HAP-1 (cell line): ENCODE results near the gene DAGLB.

Experiments
- DNase-seq, 2 experiments: peaks; one replicate each; pipeline ENCODE4 v3.0.0-alpha.2; 2016 to 2020; ENCODE audit warnings: low spot score in 2 of 2
- H3K27me3 ChIP-seq: fragments of 250-450 bp; sonication (Bioruptor Pico); 2 replicates; pipeline ENCODE4 v1.5.1; 2020; ENCODE audit warnings: low read depth, mild to moderate bottlenecking, moderate library complexity
- H3K36me3 ChIP-seq: fragments of 250-450 bp; sonication (Bioruptor Pico); replicated peaks from 2 replicates; pipeline ENCODE4 v1.5.1; 2020; ENCODE audit warnings: mild to moderate bottlenecking
- H3K4me1 ChIP-seq: fragments of 250-450 bp; sonication (Bioruptor Pico); 2 replicates; pipeline ENCODE4 v1.5.1; 2020; ENCODE audit warnings: mild to moderate bottlenecking
- H3K4me3 ChIP-seq: fragments of 250-450 bp; sonication (Bioruptor Pico); 2 replicates; pipeline ENCODE4 v1.5.1; 2020; ENCODE audit warnings: mild to moderate bottlenecking, moderate library complexity
- H3K9me3 ChIP-seq: fragments of 250-450 bp; sonication (Bioruptor Pico); 2 replicates; pipeline ENCODE4 v1.5.1; 2020; ENCODE audit warnings: mild to moderate bottlenecking, moderate library complexity
- in situ Hi-C: fragments of 300-500 bp; cut with MboI; formaldehyde crosslinking; loops from 3 replicates; pipeline ENCODE4 v1.14.3; 2020; ENCODE audit warnings: low sequenced_read_pairs, inconsistent platforms, mixed read lengths

Gene DAGLB

DNA sequence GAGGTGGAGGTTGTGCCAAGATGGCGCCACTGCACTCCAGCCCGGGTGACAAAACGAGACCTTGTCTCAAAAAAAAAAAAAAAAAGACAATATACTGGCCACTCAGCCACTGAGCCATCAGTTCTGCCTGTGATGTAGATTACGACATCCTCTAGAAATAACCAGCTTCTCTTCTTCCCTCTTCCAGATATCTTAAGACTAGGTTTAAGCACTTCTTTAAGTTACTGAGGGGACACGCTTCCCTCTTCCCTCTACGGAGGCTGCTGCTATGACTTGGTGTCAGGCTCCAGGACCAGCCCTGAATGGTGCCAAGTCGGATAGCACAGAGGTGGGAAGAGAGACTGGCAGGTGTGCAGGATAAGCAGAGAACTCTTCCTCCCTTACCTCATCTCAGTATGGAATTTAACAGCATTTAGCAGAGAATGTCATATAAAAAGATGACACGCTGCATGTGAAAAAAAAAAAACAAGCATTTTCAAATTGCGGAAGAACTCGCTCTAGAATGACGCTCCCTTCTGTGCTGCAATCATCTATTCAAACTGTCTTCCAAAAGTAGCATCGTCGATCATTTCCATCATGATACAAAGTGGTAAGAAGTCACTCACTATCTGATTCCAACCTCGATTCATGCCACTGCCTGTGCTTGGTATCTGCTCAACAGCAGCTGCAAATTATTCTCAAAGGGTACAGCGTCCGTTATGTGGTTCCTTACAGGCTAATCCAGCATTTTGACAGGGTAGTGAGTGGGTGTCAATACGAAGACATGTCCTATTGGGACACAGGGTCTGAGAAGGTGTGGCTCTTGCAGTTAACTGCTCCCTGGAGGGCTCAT lies 13.8 kb downstream of the DAGLB start:
- Histone ChIP-seq H3K4me3 (no peak overlapping the region), H3K4me1 (peaks cover 3% of the 10 kb centered on the region; the same call in 1 of the 2 replicates), H3K9me3 (no peaks in the 10 kb centered on the region), H3K27me3 (no peaks in the 10 kb centered on the region), H3K36me3 (peaks cover 60% of the 10 kb centered on the region)
- in situ Hi-C loops: no loop called here
- no peak for DNase-seq

GRCh38 chr7:6432781-6433180 lies 15.0 kb downstream of the DAGLB start:
- no peak for DNase-seq
- in situ Hi-C loops: no loop called here
- no peaks in the 10 kb centered on the region for H3K27me3 ChIP-seq
- H3K36me3 ChIP-seq: peaks cover 60% of the 10 kb centered on the region
- H3K9me3 ChIP-seq: no peaks in the 10 kb centered on the region
- peaks cover 3% of the 10 kb centered on the region; the same call in 1 of the 2 replicates for H3K4me1 ChIP-seq
- no peak overlapping the region for H3K4me3 ChIP-seq

DNA sequence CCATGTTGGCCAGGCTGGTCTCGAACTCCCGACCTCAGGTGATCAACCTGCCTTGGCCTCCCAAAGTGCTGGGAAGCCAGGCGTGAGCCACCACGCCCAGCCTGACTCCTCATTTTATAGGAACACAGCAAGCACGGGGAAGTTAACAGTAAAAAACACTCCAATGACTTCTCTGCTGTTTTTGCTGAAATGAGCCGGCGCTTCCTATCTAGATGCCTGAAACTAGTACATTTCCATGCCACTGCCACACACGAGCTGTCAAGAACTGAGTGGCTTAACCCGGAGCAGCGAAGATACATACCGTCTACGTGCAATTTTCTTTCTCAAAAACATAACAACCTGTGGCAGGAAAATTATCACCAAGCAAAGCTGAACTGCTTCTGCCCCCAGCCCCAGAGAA lies 16.8 kb downstream of the DAGLB start:
- H3K9me3 ChIP-seq: no peaks in the 10 kb centered on the region
- H3K4me3 ChIP-seq: no peak overlapping the region
- H3K4me1 ChIP-seq: no peaks in the 10 kb centered on the region
- H3K36me3 ChIP-seq: peaks cover 74% of the 10 kb centered on the region
- no peaks in the 10 kb centered on the region for H3K27me3 ChIP-seq
- no peak for DNase-seq
- in situ Hi-C loops: no loop called here

DNA sequence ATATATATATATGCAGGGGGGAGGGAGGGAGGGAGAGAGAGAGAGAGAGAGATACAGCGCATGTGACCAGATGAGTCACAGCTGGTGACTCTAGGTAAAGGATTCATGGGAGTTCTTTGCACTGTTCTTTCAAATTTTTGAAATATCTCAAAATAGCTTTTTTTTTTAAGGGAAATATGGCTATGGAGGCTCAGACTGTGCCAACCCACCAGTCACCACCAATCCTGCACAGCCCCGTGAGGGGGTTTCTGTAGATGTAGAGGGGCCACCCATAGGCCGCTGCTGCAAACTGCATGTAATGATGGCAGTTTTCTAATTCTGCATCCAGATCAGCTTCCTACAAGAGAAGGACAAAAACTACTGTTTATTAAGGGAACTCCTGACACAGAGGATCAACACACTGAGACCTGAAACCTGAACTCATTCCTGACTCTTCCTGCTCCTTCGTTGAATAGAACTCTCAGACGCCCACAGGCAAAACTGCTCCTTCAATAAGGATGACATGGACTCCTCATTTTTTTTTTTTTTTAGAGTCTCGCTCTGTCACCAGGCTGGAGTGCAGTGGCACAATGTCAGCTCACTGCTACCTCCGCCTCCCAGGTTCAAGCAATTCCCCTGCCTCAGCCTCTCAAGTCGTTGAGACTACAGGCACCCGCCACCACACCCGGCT lies 17.3 kb downstream of the DAGLB start:
- no peaks in the 10 kb centered on the region for H3K9me3 ChIP-seq
- H3K4me1 ChIP-seq: no peaks in the 10 kb centered on the region
- in situ Hi-C loops: no loop called here
- peaks cover 75% of the 10 kb centered on the region for H3K36me3 ChIP-seq
- no peak overlapping the region for H3K4me3 ChIP-seq
- DNase-seq: peak in 1 of 2 experiments; percentile 35
- no peaks in the 10 kb centered on the region for H3K27me3 ChIP-seq

DNA sequence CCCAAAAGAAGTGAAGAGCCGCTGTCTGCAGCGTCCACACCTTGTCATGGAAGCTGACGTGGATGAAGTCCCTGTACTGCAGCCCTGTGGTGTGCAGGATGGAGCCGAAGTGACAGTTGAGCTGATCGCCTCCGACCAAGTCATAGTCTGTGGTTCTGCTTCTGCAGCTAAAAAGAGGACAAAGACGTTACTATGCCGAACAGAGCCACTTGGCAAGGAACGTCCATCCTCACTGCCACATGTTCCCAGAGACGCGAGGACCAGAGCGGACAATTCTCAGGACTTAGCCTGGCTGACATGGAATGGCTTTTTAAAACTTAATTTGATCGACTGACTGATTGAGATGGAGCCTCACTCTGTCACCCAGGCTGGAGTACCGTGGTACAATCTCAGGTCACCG lies 21.8 kb downstream of the DAGLB start:
- no peaks in the 10 kb centered on the region for H3K4me1 ChIP-seq
- no peaks in the 10 kb centered on the region for H3K27me3 ChIP-seq
- H3K4me3 ChIP-seq: no peak overlapping the region
- in situ Hi-C loops: no loop called here
- H3K36me3 ChIP-seq: peaks cover 73% of the 10 kb centered on the region
- 0 out of 2 replicates have a peak, but pooled peaks cover 6% of the 10 kb centered on the region for H3K9me3 ChIP-seq
- no peak for DNase-seq

GRCh38 chr7:6423942-6424701 lies 23.6 kb downstream of the DAGLB start:
- 0 out of 2 replicates have a peak, but pooled peaks cover 6% of the 10 kb centered on the region for H3K9me3 ChIP-seq
- in situ Hi-C loops: no loop called here
- no peaks in the 10 kb centered on the region for H3K4me1 ChIP-seq
- no peak for DNase-seq
- peaks cover 70% of the 10 kb centered on the region for H3K36me3 ChIP-seq
- no peak overlapping the region for H3K4me3 ChIP-seq
- no peaks in the 10 kb centered on the region for H3K27me3 ChIP-seq

- Histone ChIP-seq H3K9me3 (0 out of 2 replicates have a peak, but pooled peaks cover 6% of the 10 kb centered on the region), H3K4me1 (no peaks in the 10 kb centered on the region), H3K36me3 (peaks cover 67% of the 10 kb centered on the region), H3K27me3 (no peaks in the 10 kb centered on the region), H3K4me3 (no peak overlapping the region)
- no peak for DNase-seq
- in situ Hi-C loops: no loop called here
These were observed 24.7 kb downstream of the DAGLB start for GRCh38 chr7:6422926-6423632.

DNA sequence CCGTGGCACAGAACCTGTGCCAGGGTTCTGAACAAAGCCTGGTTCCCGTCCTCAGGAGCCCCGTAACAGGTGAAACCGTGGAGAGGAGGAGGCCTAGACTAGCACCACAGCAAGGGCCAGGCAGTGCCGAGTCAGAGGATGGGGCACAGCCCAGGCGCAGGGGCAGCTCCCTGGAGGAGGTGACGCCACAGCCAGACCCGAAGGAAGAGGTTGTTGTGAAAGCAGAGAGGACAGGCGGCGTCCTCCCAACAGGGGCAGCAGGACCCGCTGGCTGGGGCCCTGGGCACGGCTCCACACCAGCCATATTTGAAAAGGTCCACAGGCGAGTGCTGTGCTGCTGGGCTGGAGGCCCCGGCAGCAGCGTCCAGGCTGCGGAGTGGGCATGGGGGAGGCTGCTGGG lies 25.7 kb downstream of the DAGLB start:
- Histone ChIP-seq H3K4me3 (no peak overlapping the region), H3K9me3 (0 out of 2 replicates have a peak, but pooled peaks cover 6% of the 10 kb centered on the region), H3K36me3 (peaks cover 66% of the 10 kb centered on the region), H3K4me1 (no peaks in the 10 kb centered on the region), H3K27me3 (no peaks in the 10 kb centered on the region)
- in situ Hi-C loops: no loop called here
- no peak for DNase-seq

GRCh38 chr7:6420680-6421079 lies 27.1 kb downstream of the DAGLB start:
- H3K4me1 ChIP-seq: no peaks in the 10 kb centered on the region
- in situ Hi-C loops: no loop called here
- peaks cover 66% of the 10 kb centered on the region for H3K36me3 ChIP-seq

GRCh38 chr7:6419310-6419773 lies 28.4 kb downstream of the DAGLB start:
- Histone ChIP-seq H3K4me3 (no peak overlapping the region), H3K36me3 (peaks cover 60% of the 10 kb centered on the region), H3K9me3 (0 out of 2 replicates have a peak, but pooled peaks cover 6% of the 10 kb centered on the region), H3K4me1 (no peaks in the 10 kb centered on the region), H3K27me3 (no peaks in the 10 kb centered on the region)
- in situ Hi-C loops: no loop called here
- DNase-seq: no peak

More at GRCh38 chr7:6420680-6421079, 27.1 kb downstream of the DAGLB start:
- H3K9me3 ChIP-seq: 0 out of 2 replicates have a peak, but pooled peaks cover 6% of the 10 kb centered on the region
- no peak overlapping the region for H3K4me3 ChIP-seq
- DNase-seq: no peak
- no peaks in the 10 kb centered on the region for H3K27me3 ChIP-seq

- Histone ChIP-seq H3K9me3 (0 out of 2 replicates have a peak, but pooled peaks cover 4% of the 10 kb centered on the region), H3K36me3 (peaks cover 61% of the 10 kb centered on the region), H3K4me1 (no peaks in the 10 kb centered on the region), H3K4me3 (no peak overlapping the region), H3K27me3 (no peaks in the 10 kb centered on the region)
- in situ Hi-C loops: no loop called here
- no peak for DNase-seq
These were observed 30.3 kb downstream of the DAGLB start for GRCh38 chr7:6417408-6417807.

GRCh38 chr7:6416516-6417145 lies 31.1 kb downstream of the DAGLB start:
- H3K4me3 ChIP-seq: no peak overlapping the region
- H3K27me3 ChIP-seq: no peaks in the 10 kb centered on the region
- peaks cover 60% of the 10 kb centered on the region for H3K36me3 ChIP-seq
- DNase-seq: no peak
- in situ Hi-C loops: no loop called here
- 0 out of 2 replicates have a peak, but pooled peaks cover under 1% of the 10 kb centered on the region for H3K9me3 ChIP-seq
- H3K4me1 ChIP-seq: no peaks in the 10 kb centered on the region

- Histone ChIP-seq H3K27me3 (no peaks in the 10 kb centered on the region), H3K9me3 (no peaks in the 10 kb centered on the region), H3K36me3 (peaks cover 71% of the 10 kb centered on the region), H3K4me3 (no peak overlapping the region), H3K4me1 (no peaks in the 10 kb centered on the region)
- no peak for DNase-seq
- in situ Hi-C loops: no loop called here
These were observed 34.1 kb downstream of the DAGLB start for GRCh38 chr7:6413637-6414036.
